ENCODE data around the gene C11orf91. TPM values are rescaled to one million over a fixed set of nuclear protein-coding genes. Genes with fewer than 3 reads are reported as not detected.

Gene C11orf91
- total and polyA plus RNA-seq, 2 of the 4 experiments (the other 2 are of a cell fraction) = 0.10 TPM; not detected in 1

DNA sequence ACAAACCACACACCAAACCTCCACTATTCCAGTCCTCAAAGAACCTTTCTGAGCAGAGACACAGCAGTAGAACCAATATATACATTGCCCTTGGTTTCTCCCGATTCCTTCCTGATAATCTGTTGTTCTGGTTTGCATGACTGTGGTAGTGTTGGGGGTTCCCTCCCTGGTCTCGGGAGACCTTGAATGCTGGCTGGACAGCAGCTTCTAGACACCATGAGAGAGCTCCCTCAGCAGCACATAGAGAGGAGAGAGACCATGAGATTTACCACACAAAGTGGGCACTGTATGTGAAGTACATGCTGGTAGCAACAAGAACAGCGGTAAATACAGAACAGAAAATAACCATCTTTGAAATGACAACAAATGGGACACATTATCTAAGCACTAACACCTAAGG lies 2.6 kb downstream of the C11orf91 start:
- H3K4me2 ChIP-seq (ENCODE audit: low read depth, low read length) = no peak overlapping the region
- peak overlapping the region in 1 of 2 experiments; percentile 30; a peak in 1 of 4 replicates for H4K8ac ChIP-seq (ENCODE audit: low read depth in 2 of 2, low read length in 2 of 2)
- no TSS peak for BruUV-seq (replicated peaks)
- H3K4ac ChIP-seq (ENCODE audit: low read depth, low read length) = peak overlapping the region; percentile 75
- DNase-seq = no peak
- H4K5ac ChIP-seq (ENCODE audit: low read depth, low read length) = peak overlapping the region; percentile 36; the same call in 1 of the 2 replicates
- intact Hi-C loops (cut with micrococcal nuclease) (no loop called here), in situ Hi-C loops (cut with MboI; ENCODE audit: low sequenced_read_pairs) (no loop called here), dilution Hi-C loops (cut with HindIII; ENCODE audit: low sequenced_read_pairs, unreplicated experiment) (no loop called here)
- H3K9me3 ChIP-seq (ENCODE audit: control insufficient read depth, insufficient read depth, low read length) = no peaks in the 10 kb centered on the region
- H3K27me3 ChIP-seq (ENCODE audit: control insufficient read depth, insufficient read depth, low read length) = no peaks in the 10 kb centered on the region
- peaks cover 27% of the 10 kb centered on the region for H3K9me1 ChIP-seq (ENCODE audit: insufficient read depth, low read length)
- H3K9ac ChIP-seq (ENCODE audit: low read depth, low read length) = no peak overlapping the region
- peak overlapping the region; percentile 77; the same call in 1 of the 2 replicates for H3K23ac ChIP-seq (ENCODE audit: low read depth, low read length)
- no peak overlapping the region for H3K56ac ChIP-seq (ENCODE audit: extremely low read depth, insufficient read depth, low read length)
- peak overlapping the region; percentile 72; the same call in 1 of the 2 replicates for H2BK20ac ChIP-seq (ENCODE audit: low read depth, low read length)
- H3K27ac ChIP-seq (ENCODE audit: insufficient read depth, low read length) = no peak overlapping the region
- TF ChIP-seq RFX5 (IDR thresholded peaks at IDR 0.05; ENCODE audit: low read depth, low read length) (no peak), RAD21 (IDR thresholded peaks at IDR 0.05; ENCODE audit: low read length) (no peak), CEBPB (IDR thresholded peaks at IDR 0.05; ENCODE audit: low read depth, low read length) (no peak), MXI1 (IDR thresholded peaks at IDR 0.05; ENCODE audit: borderline replicate concordance, low read depth, low read length) (no peak), FOS (IDR thresholded peaks at IDR 0.05; ENCODE audit: low read depth, low read length) (no peak), NFE2L2 (IDR thresholded peaks at IDR 0.05; ENCODE audit: low read depth, low read length) (no peak), RCOR1 (IDR thresholded peaks at IDR 0.05; ENCODE audit: insufficient replicate concordance, low read length) (no peak), MAZ (IDR thresholded peaks at IDR 0.05; ENCODE audit: borderline replicate concordance, low read depth, low read length) (no peak), CHD1 (IDR thresholded peaks at IDR 0.05; ENCODE audit: low read depth, low read length) (no peak)
- TF ChIP-seq, protein P1, sequence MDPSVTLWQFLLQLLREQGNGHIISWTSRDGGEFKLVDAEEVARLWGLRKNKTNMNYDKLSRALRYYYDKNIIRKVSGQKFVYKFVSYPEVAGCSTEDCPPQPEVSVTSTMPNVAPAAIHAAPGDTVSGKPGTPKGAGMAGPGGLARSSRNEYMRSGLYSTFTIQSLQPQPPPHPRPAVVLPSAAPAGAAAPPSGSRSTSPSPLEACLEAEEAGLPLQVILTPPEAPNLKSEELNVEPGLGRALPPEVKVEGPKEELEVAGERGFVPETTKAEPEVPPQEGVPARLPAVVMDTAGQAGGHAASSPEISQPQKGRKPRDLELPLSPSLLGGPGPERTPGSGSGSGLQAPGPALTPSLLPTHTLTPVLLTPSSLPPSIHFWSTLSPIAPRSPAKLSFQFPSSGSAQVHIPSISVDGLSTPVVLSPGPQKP (IDR thresholded peaks at IDR 0.05; ENCODE audit: borderline replicate concordance, low read depth, low read length) = no peak
- TF ChIP-seq, protein P2, sequence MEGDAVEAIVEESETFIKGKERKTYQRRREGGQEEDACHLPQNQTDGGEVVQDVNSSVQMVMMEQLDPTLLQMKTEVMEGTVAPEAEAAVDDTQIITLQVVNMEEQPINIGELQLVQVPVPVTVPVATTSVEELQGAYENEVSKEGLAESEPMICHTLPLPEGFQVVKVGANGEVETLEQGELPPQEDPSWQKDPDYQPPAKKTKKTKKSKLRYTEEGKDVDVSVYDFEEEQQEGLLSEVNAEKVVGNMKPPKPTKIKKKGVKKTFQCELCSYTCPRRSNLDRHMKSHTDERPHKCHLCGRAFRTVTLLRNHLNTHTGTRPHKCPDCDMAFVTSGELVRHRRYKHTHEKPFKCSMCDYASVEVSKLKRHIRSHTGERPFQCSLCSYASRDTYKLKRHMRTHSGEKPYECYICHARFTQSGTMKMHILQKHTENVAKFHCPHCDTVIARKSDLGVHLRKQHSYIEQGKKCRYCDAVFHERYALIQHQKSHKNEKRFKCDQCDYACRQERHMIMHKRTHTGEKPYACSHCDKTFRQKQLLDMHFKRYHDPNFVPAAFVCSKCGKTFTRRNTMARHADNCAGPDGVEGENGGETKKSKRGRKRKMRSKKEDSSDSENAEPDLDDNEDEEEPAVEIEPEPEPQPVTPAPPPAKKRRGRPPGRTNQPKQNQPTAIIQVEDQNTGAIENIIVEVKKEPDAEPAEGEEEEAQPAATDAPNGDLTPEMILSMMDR (conservative IDR thresholded peaks at IDR 0.05; ENCODE audit: low read depth, low read length) = no peak
- peak overlapping the region; percentile 73 for H2AK5ac ChIP-seq (ENCODE audit: low read depth, low read length)
- no peak for ATAC-seq (ENCODE audit: low read depth)
- H3K79me1 ChIP-seq (ENCODE audit: low read depth in 1 of 2, low read length in 2 of 2) = peaks cover 0 to 40% of the 10 kb centered on the region in 2 experiments; a peak in 2 of 4 replicates
- H2AFZ ChIP-seq (replicated peaks; ENCODE audit: low read length, poor library complexity) = peak overlapping the region; percentile 38
- H3K36me3 ChIP-seq (ENCODE audit: control insufficient read depth, insufficient read depth, low read length) = no peaks in the 10 kb centered on the region
- H3K4me3 ChIP-seq (ENCODE audit: insufficient read depth, low read depth, low read length) = no peak overlapping the region
- H3K4me1 ChIP-seq (ENCODE audit: control insufficient read depth, insufficient read depth, low read length) = peaks cover 23% of the 10 kb centered on the region
- CTCF ChIA-PET = no interaction called here
- no CpG with 5 or more reads among the region's 3 CpGs for WGBS, 2 experiments (ENCODE audit: extremely low coverage in 2 of 2, insufficient read length in 1 of 2)
- POLR2A ChIA-PET (ENCODE audit: unreplicated experiment) = no interaction called here
- peak overlapping the region; percentile 53 for H2AK9ac ChIP-seq (replicated peaks; ENCODE audit: low read depth, low read length, poor library complexity)
- peak overlapping the region; percentile 71 for H2BK120ac ChIP-seq (ENCODE audit: low read depth, low read length)
- peak overlapping the region; percentile 19 for H4K91ac ChIP-seq (ENCODE audit: insufficient read depth, low read depth, low read length)
- peak overlapping the region; percentile 62 for H3K14ac ChIP-seq (replicated peaks; ENCODE audit: low read depth, low read length)
- H3K18ac ChIP-seq (ENCODE audit: low read depth, low read length) = no peak overlapping the region
- H2BK15ac ChIP-seq (ENCODE audit: low read depth, low read length) = peak overlapping the region; percentile 68; the same call in 1 of the 3 replicates
- H4K20me1 ChIP-seq (ENCODE audit: insufficient read depth, low read length) = peaks cover 4% of the 10 kb centered on the region; the same call in 1 of the 2 replicates
- H2BK5ac ChIP-seq (ENCODE audit: low read depth, low read length, poor library complexity, severe bottlenecking) = peak overlapping the region; percentile 7

All from IMR-90 (cell line).